ENCODE results near the gene RNPEPL1.

The RNPEPL1 gene

DNA sequence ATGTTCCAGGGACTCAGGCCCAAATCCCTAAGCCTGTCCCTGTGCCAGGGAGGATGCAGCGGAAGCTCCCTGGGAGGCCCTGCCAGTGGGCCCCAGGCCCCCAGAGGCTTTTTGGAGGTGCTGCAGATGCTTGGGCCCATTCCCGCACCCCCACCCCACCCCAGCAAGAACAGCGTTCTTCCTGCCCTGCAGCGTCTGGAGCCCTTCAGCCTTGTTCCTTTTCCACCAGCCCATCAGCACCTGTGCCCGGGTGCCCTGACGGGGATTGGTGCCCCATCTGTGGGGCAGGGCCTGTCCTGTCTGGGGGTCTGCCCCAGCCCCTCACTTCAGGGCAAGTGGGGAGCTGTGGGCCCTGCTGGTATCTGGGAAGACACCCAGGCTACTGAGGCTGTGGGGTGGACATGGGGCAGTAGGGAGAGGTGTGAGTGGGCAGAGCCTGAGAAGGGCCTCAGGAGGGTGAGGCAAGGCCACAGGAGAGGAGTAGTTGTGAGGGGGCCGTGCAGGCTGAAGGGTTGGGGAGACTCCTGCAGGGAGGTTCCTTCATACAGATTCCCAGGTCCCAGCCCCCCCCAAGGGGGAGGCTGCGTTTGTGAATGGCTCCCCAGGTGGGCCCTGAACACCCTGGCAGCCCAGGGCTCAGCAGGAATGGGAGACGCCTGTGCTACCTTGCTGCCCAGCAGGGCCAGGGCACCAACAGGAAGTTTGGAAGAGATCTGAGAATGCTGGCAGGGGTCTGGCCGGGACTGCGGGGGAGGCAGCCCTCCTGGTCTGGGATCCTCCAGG, 2.4 kb downstream of the RNPEPL1 start:
- no peak for DNase-seq (ENCODE audit: low read depth)
- TF ChIP-seq, protein P1, sequence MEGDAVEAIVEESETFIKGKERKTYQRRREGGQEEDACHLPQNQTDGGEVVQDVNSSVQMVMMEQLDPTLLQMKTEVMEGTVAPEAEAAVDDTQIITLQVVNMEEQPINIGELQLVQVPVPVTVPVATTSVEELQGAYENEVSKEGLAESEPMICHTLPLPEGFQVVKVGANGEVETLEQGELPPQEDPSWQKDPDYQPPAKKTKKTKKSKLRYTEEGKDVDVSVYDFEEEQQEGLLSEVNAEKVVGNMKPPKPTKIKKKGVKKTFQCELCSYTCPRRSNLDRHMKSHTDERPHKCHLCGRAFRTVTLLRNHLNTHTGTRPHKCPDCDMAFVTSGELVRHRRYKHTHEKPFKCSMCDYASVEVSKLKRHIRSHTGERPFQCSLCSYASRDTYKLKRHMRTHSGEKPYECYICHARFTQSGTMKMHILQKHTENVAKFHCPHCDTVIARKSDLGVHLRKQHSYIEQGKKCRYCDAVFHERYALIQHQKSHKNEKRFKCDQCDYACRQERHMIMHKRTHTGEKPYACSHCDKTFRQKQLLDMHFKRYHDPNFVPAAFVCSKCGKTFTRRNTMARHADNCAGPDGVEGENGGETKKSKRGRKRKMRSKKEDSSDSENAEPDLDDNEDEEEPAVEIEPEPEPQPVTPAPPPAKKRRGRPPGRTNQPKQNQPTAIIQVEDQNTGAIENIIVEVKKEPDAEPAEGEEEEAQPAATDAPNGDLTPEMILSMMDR (IDR thresholded peaks at IDR 0.05; ENCODE audit: low read length, missing control alignments) = no peak
- H3K4me3 ChIP-seq (replicated peaks; ENCODE audit: low read depth, low read length) = no peak overlapping the region

DNA sequence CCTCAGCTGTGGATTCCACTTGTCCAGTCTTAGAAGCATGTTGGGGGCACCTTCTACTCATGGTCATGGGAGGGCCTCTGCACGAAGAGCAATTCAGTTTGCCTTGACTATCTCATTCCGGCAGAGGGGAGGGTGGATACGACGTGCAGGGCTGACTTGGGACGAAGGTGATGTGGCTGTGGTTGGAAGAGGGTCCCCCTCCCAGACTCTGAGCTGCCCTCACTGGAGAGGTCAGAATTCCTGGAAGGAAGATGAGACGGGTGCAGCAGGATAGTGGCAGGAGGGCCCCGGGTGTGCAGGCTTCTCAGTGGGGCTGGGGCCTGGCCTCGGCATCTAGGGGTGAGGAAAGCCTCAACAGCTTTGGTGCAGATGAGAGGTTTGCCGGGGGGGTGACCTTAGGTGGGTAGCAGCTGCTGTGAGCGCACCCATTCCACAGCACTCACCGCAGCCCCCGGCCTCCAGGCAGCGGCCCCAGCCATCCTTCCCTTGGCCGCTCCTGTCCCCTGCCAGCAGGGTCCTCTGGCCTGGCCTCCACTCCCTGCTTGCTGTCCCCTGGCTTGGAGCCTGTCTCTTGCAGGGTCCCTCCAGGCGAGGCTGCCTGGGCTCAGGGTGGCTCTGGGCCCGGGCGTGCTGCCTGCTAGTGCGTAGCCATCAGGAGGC, 3.2 kb downstream of the RNPEPL1 start:
- no peak for DNase-seq (ENCODE audit: low read depth)
- TF ChIP-seq, protein P1 (IDR thresholded peaks at IDR 0.05; ENCODE audit: low read length, missing control alignments) = no peak
- H3K4me3 ChIP-seq (replicated peaks; ENCODE audit: low read depth, low read length) = no peak overlapping the region

DNA sequence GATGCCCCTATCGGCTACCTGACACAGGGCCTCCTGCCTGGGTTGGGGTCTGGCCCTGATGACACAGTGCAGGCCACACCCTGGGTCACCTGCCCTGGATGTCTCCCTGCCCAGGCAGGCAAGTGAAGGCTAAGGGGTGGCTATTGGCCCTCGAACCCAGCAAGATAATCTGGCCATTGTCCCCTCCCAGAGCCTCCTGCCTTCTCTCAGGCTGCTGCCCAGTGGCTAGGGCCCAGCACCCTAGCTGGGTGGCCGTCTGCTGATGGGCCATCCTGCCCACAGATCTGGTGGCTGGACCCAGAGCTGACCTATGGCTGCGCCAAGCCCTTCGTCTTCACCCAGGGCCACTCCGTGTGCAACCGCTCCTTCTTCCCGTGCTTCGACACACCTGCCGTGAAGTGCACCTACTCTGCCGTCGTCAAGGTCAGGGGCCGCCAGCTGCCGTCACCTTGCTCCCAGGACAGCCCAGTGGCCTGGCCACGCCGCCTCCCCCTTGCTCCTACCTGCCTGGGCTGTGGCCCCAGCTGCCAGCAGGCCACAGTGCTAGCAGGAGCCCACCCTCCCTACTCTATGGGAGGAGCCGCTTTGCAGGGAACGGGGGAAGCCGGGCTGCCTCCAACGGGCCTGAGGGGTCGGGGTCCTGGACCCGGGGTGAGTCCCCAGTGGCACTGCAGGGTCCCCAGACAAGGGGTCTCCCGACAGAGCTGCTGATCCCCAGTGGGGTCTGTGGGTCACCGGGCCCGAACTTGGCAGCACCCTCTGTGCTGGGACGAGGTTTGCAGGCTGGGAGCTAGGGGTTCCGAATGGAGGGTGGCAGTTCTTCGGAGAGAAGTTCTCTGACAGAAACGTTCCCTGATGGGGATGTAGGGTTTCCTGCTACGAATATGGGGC, 4.1 kb downstream of the RNPEPL1 start:
- DNase-seq (ENCODE audit: low read depth) = no peak
- TF ChIP-seq, protein P1 (IDR thresholded peaks at IDR 0.05; ENCODE audit: low read length, missing control alignments) = no peak
- H3K4me3 ChIP-seq (replicated peaks; ENCODE audit: low read depth, low read length) = no peak overlapping the region

DNA sequence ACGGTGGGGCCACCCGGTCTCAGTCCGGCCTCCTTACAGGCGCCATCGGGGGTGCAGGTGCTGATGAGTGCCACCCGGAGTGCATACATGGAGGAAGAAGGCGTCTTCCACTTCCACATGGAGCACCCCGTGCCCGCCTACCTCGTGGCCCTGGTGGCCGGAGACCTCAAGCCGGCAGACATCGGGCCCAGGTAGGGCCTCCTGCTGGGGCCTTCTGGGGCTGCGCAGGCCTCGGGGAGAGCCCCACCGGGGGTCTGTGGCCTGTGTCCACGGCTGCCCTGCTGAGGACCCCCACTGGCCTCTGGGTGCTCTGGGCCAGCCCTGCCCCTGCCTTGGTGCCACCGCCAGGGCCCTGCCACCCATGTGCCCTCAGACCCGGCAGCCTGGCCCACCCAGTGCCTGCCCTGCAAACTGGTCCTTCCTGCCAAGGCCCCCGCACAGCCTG, 4.8 kb downstream of the RNPEPL1 start:
- no peak overlapping the region for H3K4me3 ChIP-seq (replicated peaks; ENCODE audit: low read depth, low read length)
- TF ChIP-seq, protein P1 (IDR thresholded peaks at IDR 0.05; ENCODE audit: low read length, missing control alignments) = no peak
- DNase-seq (ENCODE audit: low read depth) = no peak

DNA sequence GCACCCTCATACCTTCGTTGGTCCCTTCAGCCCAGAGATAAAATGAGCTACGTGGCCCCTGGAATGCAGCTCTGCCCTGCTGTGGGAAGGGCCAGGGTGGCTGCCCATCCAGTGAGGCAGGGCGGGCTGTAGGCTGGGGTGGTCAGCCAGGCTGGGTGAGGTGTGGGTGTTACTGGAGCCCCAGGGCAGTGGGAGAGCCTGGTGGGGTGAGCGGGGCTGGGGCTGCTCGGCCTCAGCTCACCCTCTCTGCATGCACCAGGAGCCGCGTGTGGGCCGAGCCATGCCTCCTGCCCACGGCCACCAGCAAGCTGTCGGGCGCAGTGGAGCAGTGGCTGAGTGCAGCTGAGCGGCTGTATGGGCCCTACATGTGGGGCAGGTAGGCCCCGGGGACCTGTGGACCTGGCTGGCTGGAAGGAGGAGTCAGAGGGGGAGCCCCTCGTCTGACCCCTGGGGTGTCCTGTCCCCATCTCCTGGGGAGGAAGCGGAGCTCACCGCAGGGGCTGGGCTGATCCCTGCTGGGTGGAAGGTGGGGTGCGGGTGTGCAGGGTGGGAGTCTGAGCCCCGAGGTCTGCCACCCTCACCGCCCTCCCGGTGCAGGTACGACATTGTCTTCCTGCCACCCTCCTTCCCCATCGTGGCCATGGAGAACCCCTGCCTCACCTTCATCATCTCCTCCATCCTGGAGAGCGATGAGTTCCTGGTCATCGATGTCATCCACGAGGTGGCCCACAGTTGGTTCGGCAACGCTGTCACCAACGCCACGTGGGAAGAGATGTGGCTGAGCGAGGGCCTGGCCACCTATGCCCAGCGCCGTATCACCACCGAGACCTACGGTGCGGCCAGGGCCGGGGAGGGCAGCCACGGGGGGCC, 5.5 kb downstream of the RNPEPL1 start:
- TF ChIP-seq, protein P1 (IDR thresholded peaks at IDR 0.05; ENCODE audit: low read length, missing control alignments) = no peak
- no peak overlapping the region for H3K4me3 ChIP-seq (replicated peaks; ENCODE audit: low read depth, low read length)
- no peak for DNase-seq (ENCODE audit: low read depth)
